SU-DHL-6 (cell line): ENCODE data around the gene STAT2.

Experiments
- H2AFZ ChIP-seq: fragments of 200-600 bp; sonication (generic); 2 replicates; pipeline ENCODE4 v1.6.1; 2014; ENCODE audit warnings: low read depth, mild to moderate bottlenecking, moderate library complexity, mixed read lengths, antibody characterized with exemption, low read length; ENCODE audit not compliant: severe bottlenecking
- H3F3A ChIP-seq: fragments of 200-600 bp; shearing (Covaris generic); 2 replicates; pipeline ENCODE4 v1.6.0; 2016; ENCODE audit warnings: antibody characterized with exemption, mild to moderate bottlenecking; ENCODE audit not compliant: insufficient read depth
- H3K27ac ChIP-seq: fragments of 200-600 bp; sonication (generic); 2 replicates; pipeline ENCODE4 v1.5.1; 2016; ENCODE audit warnings: low read depth, mild to moderate bottlenecking, low read length, moderate library complexity, mixed read lengths
- H3K27me3 ChIP-seq: fragments of 200-600 bp; sonication (generic), shearing (Covaris generic); 2 replicates; pipeline ENCODE4 v1.6.0; 2014; ENCODE audit warnings: mild to moderate bottlenecking, low read length
- H3K36me3 ChIP-seq: fragments of 200-600 bp; sonication (generic); 2 replicates; pipeline ENCODE4 v1.6.1; 2014; ENCODE audit warnings: mild to moderate bottlenecking, low read length, mixed read lengths
- H3K4me2 ChIP-seq: fragments of 300-600, 200-600 bp; shearing (Covaris generic), sonication (generic); 2 replicates; pipeline ENCODE4 v1.6.0; 2014; ENCODE audit warnings: low read length, low read depth, mild to moderate bottlenecking; ENCODE audit not compliant: poor library complexity, severe bottlenecking
- H3K4me3 ChIP-seq: fragments of 200-600 bp; sonication (generic); 2 replicates; pipeline ENCODE4 v1.5.1; 2014; ENCODE audit warnings: antibody characterized with exemption, low read length, mild to moderate bottlenecking, mixed read lengths; ENCODE audit not compliant: insufficient read depth, poor library complexity, severe bottlenecking
- H3K79me2 ChIP-seq: fragments of 200-600 bp; sonication (generic); 2 replicates; pipeline ENCODE4 v1.6.1; 2014; ENCODE audit warnings: mild to moderate bottlenecking, low read length, moderate library complexity; ENCODE audit not compliant: insufficient read depth
- H3K9ac ChIP-seq: fragments of 200-600 bp; sonication (generic); 2 replicates; pipeline ENCODE4 v1.7.0; 2014; ENCODE audit warnings: mild to moderate bottlenecking, low read length
- H3K9me2 ChIP-seq: fragments of 200-600 bp; sonication (generic); replicated peaks from 2 replicates; pipeline ENCODE4 v1.6.1; 2014; ENCODE audit warnings: low read length; ENCODE audit not compliant: insufficient read depth
- H3K9me3 ChIP-seq: fragments of 200-600 bp; sonication (generic); 2 replicates; pipeline ENCODE4 v1.6.1; 2014; ENCODE audit warnings: low read length, mixed read lengths; ENCODE audit not compliant: insufficient read depth
- H4K20me1 ChIP-seq: fragments of 200-600 bp; sonication (generic); 2 replicates; pipeline ENCODE4 v1.6.1; 2014; ENCODE audit warnings: low read depth, mild to moderate bottlenecking, antibody characterized with exemption, low read length, moderate library complexity, mixed read lengths
- EZH2phosphoT487 ChIP-seq: fragments of 200-600 bp; sonication (generic), shearing (Covaris generic); conservative IDR thresholded peaks from 2 replicates; pipeline ENCODE4 v1.6.1; 2018; ENCODE audit warnings: mild to moderate bottlenecking, antibody characterized with exemption, low read length, moderate library complexity, mixed read lengths
- TF ChIP-seq, protein P1 (sequence below): fragments of 200-600 bp; sonication (generic); IDR thresholded peaks from one replicate; pipeline ENCODE4 v1.5.1; 2017; ENCODE audit warnings: antibody characterized with exemption, mild to moderate bottlenecking, low read length, moderate library complexity; ENCODE audit not compliant: insufficient read depth, poor library complexity, severe bottlenecking

STAT2 gene

DNA sequence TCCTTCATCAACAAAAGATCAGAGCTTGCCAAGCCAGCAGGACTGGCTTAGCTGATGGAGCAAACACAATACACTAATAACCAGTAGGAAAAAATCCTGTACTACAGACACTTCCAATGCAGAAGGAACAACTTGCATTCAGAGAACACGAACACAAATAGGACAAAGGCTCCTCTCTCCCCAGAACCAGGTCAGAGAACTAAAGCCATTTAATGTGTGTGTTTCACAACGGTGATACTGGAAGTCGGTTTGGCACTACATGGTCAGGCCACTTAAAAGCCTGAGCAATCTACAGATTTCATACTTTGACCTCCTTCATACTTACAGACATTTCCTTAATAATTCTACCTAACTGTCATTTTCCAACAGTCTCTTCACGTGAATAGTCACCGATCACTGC is 66.1 kb downstream of the STAT2 start:
- Histone ChIP-seq H3K27me3 (no peaks in the 10 kb centered on the region), H3K9me2 (no peaks in the 10 kb centered on the region), H3K4me3 (no peak overlapping the region), H3K4me2 (no peak overlapping the region), H3K9me3 (no peaks in the 10 kb centered on the region), H3F3A (peaks cover 5% of the 10 kb centered on the region; the same call in 1 of the 2 replicates), H3K79me2 (peaks cover 97% of the 10 kb centered on the region), H3K9ac (no peak overlapping the region), H2AFZ (no peak overlapping the region), H3K27ac (no peak overlapping the region), H3K36me3 (peaks cover 26% of the 10 kb centered on the region), H4K20me1 (peaks cover 8% of the 10 kb centered on the region; the same call in 1 of the 2 replicates)
- TF ChIP-seq, protein P1, sequence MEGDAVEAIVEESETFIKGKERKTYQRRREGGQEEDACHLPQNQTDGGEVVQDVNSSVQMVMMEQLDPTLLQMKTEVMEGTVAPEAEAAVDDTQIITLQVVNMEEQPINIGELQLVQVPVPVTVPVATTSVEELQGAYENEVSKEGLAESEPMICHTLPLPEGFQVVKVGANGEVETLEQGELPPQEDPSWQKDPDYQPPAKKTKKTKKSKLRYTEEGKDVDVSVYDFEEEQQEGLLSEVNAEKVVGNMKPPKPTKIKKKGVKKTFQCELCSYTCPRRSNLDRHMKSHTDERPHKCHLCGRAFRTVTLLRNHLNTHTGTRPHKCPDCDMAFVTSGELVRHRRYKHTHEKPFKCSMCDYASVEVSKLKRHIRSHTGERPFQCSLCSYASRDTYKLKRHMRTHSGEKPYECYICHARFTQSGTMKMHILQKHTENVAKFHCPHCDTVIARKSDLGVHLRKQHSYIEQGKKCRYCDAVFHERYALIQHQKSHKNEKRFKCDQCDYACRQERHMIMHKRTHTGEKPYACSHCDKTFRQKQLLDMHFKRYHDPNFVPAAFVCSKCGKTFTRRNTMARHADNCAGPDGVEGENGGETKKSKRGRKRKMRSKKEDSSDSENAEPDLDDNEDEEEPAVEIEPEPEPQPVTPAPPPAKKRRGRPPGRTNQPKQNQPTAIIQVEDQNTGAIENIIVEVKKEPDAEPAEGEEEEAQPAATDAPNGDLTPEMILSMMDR: no peak
- no peak for TF ChIP-seq EZH2phosphoT487
